GM21786 (cell line): ENCODE measurements around the gene SEPTIN8.
A peak's percentile ranks its signal among the peaks of the same experiment; 100 is the strongest.

Source experiments
- ATAC-seq: cut with Tn5 transposase; IDR thresholded peaks from one replicate; pipeline ENCODE4 v1.9.1; 2021; ENCODE audit not compliant: unreplicated experiment

SEPTIN8 gene

DNA sequence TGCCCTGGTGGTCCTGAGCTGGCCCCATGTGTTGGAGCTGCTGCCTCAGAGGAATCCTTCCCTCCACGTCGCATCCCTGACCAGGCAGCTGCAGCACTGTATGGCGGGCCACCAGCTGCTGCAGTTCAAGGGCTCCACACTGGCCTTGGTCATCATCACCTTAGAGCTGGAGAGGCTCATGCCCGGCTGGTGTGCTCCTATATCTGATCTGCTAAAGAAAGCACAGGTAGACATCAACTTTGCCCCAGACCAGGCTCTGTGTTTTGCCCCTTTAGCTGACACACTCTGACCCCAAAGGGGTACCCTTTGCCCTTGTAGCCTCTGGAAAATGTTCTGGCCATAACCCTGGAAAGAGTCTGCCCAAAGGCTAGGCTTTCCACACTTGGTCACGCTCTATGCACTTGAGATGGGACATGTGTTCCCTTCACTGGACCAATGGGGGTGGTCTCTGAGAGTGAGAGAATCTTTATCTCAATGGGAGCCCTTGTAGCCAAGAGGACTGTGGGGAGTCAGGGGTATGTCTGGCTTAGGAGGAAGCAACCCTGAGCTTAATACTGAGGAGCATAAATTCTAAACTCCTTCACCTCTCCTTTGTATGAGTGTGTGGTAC is 25.0 kb downstream of the SEPTIN8 start:
- no peak for ATAC-seq

DNA sequence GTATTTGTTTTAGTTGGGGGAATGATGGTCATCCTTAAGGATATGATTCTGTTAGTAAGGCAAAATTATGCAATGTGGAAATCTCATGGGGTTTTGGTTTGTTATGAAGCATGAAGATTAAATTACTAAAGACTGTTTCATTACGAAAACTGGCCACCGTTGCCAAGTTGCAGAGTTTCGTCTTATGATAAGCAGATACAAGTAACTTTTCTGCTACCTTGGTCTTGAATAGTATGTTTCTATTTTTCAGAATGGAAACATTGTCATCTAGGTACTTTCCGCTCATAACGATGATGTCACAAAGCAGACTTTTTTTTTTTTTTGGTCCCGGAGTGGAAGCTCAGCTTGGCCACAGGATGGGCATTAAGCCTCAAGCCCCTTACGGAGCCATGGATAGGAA is 25.6 kb downstream of the SEPTIN8 start:
- peak; percentile 32 for ATAC-seq

DNA sequence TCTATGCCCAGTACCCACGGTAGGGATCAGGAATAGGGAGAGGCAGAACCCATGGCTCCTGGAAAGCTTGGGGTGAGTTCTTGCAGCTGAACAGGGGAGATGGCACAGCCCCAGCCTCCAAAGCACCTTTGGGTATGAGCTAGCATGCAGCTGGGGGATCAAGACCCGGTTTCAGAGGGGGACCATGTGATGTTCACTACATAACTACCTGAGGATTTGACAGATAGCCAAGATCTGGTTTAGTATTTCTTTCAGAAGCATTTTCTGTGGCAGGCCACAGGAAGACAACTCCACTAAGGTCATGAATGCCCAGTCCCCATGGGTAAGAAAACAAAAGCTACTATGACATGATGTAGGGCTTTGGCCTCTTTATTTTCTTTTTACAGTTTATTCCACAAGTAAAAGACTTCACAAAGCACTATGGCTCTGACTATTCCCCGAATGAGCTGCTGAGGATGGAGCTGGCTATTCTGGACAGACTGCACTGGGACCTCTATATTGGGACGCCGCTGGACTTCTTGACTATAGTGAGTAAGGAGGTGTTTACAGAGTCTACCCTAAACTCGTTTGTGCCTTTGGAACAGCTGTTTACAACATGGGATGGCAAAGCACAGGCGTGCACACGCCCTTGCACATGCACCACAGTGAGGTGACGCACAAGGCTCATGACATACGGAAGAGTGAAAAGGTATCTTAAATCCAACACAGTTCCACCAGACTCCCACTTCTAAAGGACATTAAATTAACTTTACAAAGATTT is 26.4 kb downstream of the SEPTIN8 start:
- ATAC-seq, result peak; percentile 61

DNA sequence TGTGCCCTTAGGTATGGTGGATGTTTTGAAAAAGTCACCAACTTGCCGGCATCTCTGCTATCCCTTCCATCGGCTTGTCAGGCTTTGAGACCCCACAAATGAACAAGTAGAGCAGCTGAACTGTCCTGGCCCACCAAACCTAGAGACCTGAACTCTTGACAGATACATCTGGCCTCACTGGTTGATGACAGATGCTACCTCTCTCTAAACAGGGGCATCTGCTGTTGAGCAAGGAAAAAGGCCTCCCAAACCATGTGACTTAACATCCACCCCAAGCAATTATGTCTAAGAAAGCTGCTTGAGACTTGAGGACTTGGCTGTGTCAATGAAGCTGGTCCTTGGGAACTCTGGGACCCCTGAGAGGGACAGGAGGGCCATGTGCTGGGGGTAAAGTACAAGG is 27.5 kb downstream of the SEPTIN8 start:
- no peak for ATAC-seq

DNA sequence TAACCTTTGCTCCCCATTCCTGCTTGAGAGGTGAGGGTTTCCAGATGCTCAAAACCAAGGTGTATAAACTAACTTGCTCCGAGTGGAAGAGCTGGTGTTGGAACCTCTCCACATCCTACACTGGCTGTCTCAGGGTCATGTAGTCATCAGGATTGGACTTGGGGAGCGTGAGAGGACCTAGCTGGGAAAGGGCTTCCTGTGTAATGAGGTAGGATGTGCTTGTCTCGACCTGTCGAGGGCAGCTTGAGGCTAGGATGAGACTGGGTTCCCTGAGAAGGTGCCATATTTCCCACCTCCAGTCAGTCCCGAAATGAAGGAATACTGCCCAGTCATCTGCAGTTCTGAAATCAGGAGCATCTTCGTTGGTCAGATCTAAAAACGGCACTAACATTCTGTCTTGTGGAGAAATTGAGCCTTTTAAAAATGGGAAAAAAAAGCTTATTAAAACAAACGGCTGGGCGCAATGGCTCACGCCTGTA is 28.5 kb downstream of the SEPTIN8 start:
- no peak for ATAC-seq

DNA sequence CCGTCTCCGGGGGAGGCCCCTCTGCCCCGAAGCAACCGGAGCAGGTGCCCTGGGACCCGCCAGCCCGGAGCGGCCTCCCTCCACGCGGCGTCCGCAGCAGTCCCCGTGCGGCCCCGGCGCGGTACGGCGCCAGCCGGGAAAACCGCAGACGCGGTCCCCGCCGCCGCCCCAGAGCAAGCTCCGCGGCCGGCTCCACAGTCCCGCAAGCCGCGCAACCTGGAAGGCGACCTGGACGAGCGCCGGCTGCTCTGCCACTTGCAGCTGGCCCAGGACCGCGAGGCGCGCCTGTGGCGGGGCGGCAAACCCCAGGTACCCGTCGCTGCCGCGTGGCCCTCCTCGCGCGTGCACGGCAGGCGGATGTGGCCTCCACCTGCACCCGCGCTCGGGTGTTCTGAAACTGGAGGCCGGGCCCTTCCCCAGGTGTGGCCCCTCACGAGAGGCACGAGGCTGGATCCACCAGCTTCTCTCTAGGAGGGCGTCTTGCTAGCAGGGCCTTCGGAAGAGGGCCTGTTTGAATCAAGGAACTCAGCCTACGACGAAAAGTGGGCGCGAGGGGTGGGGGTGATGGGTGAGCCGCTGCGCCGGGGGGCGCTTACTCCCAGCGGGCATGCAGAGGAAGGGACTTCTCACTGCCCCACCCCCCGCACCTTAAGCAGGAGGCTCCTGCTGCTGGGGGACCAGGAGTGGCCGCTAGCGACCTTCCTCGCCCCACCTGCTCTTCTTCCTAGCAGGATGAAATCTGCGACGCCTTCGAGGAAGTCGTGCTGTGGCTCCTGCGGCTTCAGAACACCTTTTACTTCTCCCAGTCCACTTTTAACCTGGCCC is 29.2 kb downstream of the SEPTIN8 start:
- no peak for ATAC-seq

DNA sequence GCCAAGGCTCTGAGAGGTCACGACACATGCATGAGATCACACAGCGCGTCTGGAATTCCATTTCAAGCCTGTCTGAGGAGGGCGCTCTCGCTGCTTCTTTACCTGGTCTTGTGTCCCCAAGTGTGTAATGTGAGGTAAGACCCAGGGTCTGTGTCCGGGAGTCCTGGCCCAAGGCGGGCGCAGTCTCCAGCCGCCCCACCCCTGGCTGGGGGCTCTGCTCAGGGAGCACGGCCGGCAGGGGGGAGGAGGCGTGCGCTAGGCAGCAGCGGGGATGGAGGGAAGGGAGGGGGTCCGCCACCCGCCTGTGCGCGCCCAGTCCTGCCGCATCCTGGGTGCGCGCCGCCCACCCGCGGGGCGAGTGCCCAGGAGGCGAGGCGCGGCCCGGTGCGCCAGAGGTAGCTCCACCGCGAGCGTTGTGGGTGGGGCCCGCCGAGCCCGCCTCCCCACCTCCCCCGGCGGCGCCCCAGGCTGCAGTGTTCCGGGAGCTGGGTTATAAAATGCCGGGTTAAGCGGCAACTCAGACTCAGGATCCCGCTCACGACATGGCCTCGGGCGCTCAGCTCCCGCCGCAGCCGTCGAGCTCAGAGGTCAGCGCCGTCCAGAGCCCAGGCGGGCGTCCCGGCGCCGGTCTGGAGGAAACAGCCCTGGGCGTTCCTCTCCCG is 30.0 kb downstream of the SEPTIN8 start, which contains the start of gene CCNI2:
CCNI2 (plus strand) TSS at position 473 of the 662 bp plus-strand sequence; CDS start at position 543, 70 bp downstream.
- ATAC-seq, result peak; percentile 32

DNA sequence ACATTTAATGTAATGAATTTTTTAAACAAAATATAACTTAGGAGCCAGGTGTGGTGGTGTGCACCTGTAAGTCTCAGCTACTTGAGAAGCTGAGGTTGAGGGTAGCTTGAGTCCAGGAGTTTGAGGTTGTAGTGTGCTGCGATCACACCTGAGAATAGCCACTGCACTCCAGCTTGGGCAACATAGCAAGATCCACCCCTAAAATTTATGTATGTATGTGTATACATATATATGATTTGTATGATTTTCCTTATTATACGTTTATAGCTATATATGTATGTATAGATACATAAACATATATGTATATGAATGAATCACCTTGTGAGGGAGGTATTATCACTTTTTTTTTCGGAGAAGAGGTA is 30.5 kb downstream of the SEPTIN8 start:
- ATAC-seq, result no peak

DNA sequence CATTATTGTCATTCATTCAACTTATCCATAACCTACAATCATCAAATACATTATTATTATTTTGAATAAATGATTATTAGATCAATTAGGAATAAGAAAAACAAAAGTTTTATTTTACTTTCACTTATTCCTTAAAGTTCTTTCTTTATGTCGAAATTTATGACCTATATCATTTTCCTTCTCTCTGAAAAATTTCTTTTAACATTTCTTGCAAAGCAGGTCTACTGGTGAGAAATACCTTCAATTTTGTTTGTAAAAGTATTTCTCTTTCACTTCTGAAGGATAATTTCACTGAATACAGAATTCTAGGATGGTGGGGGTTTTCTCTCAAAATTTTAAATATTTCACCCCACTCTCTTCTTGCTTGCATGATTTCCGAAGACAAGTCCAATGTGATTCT is 32.4 kb downstream of the SEPTIN8 start:
- ATAC-seq, result no peak

DNA sequence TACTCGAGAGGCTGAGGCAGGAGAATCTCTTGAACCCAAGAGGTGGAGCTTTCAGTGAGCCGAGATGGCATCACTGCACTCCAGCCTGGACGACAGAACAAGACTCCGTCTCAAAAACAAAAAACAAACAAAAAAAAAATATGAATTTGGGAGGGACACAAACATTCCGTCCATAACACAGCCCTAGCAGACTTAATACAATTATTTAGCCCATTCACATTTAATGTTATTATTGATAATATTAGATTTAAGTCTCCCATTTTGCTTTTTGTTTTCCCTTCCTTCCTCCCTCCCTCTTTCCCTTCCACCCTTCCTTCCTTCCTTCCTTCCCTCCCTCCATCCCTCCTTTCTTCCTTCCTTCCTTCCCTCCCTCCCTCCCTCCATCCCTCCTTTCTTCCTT is 34.4 kb downstream of the SEPTIN8 start:
- no peak for ATAC-seq

DNA sequence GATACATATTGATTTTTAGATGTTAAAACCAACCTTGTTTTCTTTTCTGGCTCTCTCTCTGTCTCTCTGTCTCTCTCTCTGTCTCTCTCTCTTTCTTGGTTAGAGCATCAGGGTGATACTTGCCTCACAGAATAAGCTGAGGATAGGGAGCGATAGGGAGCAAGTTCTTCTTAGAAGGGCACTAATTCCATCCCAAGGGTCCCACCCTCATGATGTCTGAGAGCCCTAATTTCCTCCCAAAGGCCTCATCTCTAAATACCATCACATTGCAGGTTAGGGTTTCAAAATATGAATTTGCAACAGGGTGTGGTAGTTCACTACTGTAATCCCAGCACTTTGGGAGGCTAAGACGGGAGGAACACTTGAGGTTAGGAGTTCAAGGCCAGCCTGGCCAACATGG is 34.9 kb downstream of the SEPTIN8 start:
- ATAC-seq, result no peak

DNA sequence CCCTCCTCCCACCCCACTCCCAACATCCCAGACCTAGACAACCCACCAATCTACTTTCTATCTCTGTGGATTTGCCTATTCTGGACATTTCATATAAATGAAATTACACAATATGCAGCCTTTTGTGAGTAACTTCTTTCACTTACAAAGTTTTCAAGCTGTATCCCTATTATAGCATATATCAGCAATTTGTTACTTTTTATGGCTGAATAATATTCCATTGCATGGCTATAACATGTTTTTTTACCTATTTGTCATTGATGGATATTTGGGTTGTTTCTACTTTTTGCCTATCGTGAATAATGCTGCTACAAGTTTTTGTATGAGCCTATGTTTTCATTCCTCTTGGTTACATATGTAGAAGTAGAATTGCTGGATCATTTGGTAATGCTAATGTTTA is 37.8 kb downstream of the SEPTIN8 start:
- no peak for ATAC-seq

DNA sequence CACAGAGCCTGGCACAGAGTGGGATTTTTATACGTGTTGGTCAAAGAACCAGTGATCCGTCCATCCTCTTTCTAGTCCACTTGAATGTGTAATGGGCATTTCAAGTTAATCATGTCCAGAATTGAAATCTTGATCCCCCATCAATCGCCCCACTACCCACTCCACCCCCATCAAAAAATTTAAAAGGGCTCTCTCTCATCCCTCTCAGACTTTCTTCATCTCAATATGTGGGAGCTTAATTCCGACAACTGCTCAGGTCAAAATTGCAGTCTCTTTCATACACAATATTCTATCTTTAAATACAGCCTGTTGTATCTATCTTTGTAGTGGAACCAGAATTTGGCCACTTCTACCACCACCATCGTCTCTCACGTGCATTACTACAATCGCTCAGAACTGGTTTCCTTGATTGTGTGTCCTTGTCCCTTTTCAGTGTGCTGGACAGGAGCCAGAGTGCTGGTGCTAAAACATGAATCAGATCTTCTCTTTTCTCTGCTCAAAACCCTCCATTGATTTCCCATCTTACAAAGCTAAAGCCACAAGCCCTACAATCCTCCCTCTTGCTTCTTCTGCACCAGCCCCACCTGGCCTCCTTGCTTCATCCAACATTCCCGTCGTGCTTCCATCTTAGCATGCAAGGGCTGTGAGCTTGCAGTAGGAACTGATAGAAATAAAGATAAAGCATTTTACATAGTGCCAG is 38.9 kb downstream of the SEPTIN8 start:
- no peak for ATAC-seq

DNA sequence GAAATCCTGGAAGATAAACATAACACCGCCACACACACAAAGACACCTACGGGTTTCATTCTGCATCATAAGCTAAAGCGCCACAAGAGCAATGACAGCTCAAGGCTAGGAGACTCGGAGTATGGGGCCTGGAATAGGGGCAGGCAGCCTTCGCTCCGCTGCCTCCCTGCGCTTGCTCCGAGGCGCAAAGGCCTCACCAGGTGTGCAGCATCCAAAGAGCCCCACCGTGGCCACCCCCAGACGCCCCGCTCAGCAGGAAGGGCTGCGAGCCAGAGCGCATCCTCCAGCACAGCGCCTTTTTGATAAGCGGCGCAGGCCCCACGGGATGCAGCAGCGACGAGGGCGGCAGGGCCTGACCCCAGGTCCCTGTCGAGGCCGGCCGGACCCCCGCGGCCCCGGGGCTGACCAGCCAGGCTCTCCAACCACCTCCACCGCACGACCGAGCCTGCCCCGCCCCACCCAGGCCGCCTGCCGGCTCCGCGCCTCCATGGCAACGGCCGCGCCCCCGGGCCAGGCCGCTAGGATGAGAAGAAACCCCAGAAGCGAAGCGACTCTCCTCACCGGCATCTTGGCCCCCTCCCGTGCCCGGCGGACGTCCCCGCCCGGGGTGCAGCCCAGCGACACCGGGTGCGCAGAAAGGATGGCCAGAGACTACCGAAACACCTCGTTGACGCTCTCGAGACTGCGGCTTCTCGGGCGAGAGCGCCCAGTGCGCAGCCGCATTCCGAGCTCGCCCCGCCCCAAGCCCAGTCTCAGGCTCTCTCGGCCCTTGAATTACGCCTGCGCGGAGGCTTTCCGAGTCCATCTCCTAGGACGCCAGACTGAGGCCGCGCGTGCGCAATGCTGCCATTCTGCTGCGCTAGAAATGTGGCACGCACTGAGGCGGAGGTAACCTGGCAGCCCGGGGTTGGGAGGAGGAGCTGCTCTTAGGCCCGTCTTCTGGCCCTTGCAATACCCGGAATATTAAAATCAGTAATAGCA is 39.9 kb downstream of the SEPTIN8 start, which contains the start of gene KIF3A:
KIF3A (minus strand) TSS at position 694 of the 981 bp plus-strand sequence; CDS start at position 567, 127 bp downstream.
- ATAC-seq, result peak; percentile 82

DNA sequence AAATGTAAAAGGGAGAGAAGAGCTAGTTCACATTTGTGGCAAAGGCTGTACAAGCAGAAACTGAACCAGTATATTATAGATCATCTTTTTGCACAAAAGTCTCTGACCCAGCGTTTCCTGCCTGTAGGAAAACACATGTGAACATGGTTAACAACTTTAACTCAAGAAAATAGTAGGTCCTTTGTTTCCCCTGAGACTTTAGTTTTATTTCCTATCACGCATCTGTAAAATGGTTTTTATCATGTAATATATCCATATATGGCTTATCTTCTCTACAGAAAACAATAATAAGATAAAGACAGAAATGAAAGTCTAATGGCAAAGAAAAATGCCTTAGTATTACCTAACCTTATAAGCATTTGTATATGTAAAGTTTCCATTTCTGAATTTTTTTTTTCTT is 42.4 kb downstream of the SEPTIN8 start:
- no peak for ATAC-seq

DNA sequence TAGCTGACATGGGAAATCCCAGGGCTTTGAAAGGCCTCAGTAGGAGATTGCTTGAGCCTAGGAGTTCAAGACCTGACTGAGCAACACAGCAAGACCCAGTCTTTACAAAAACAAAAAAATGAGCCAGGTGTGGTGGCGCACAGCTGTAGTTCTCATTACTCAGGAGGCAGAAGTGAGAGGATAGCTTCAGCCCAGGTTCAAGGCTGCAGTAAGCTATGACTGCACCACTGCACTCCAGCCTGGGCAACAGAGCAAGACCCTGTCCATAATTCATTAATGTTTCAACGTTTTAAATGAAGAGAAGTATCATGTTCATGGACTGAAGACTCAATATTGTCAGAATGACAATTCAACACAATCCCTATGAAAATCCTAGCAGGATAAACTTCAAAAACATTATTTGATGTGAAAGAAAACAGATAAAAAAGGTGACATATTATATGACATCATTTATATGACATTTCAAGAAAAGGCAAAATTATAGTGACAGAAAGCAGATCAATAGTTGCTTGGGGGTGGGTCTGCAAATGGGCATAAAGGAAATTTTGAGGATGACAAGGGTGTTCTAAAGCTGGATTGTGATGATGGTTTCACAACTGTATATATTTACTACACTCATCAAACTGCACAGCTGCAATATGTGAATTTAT is 43.4 kb downstream of the SEPTIN8 start:
- ATAC-seq, result no peak

DNA sequence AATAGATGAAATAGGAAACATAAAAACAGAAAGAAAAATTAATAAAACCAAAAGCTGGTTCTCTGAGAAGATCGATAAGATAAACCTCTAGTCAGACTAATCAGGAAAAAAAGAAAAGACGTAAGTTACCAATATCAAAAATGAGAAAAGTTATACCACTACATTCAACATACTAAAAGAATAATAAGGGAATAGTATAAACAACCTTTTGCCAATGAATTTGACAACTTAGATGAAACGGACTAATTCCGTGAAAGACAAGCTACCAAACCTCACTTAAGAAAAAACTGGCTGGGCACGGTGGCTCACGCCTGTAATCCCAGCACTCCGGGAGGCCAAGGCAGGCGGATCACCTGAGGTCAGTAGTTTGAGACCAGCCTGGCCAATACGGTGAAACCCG is 47.1 kb downstream of the SEPTIN8 start:
- ATAC-seq, result no peak

DNA sequence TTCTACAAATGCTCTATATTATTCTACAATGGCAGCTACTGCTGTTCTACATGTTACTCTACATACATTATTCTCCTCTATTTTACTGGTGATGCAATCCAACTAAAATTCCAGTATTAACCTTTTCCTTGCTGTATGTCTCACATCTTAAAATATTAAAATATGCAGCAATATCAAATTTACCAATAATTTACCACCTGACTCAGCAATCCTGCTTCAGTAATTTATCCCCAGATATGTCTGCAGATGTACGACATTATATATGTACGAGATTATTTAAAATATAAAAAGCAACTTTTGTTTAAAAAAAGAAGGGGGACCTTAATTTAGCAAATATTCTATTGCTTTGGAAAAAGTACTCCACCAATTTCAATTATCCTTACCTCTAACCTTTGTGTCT is 51.3 kb downstream of the SEPTIN8 start:
- no peak for ATAC-seq
